GM23338 (cell line): Measurements from ENCODE around the gene IPO13. TPM values are rescaled to one million over a fixed set of nuclear protein-coding genes. Genes with fewer than 3 reads are reported as not detected.

Experiments used
- ATAC-seq: fragments of 200-7000 bp; cut with Tn5 transposase; 3 replicates; pipeline ENCODE4 v1.9.1; 2020
- DNase-seq: peaks from one replicate; pipeline ENCODE4 v3.0.0-alpha.2; 2015; ENCODE audit warnings: low spot score
- H2AFZ ChIP-seq: fragments of 200-600 bp; sonication (generic); 2 replicates; pipeline ENCODE4 v1.8.0; 2016; ENCODE audit warnings: antibody characterized with exemption, mild to moderate bottlenecking, moderate library complexity
- H3F3A ChIP-seq: fragments of 200-600 bp; sonication (generic); replicated peaks from 2 replicates; pipeline ENCODE4 v1.8.0; 2017; ENCODE audit warnings: antibody characterized with exemption, mixed run types, low read depth
- H3K27ac ChIP-seq: fragments of 200-600 bp; sonication (generic); 2 replicates; pipeline ENCODE4 v1.6.1; 2016; ENCODE audit warnings: low read depth
- H3K27me3 ChIP-seq: fragments of 200-600 bp; sonication (generic); 2 replicates; pipeline ENCODE4 v1.8.0; 2016; ENCODE audit warnings: mild to moderate bottlenecking, mixed run types, moderate library complexity; ENCODE audit not compliant: insufficient read depth
- H3K36me3 ChIP-seq: fragments of 200-600 bp; sonication (generic); 2 replicates; pipeline ENCODE4 v1.8.0; 2016; ENCODE audit warnings: mild to moderate bottlenecking; ENCODE audit not compliant: insufficient read depth
- H3K4me1 ChIP-seq: fragments of 200-600 bp; sonication (generic); 2 replicates; pipeline ENCODE4 v1.8.0; 2016; ENCODE audit warnings: mild to moderate bottlenecking, moderate library complexity; ENCODE audit not compliant: insufficient read depth
- H3K4me2 ChIP-seq: fragments of 200-600 bp; sonication (generic); 2 replicates; pipeline ENCODE4 v1.7.1; 2017; ENCODE audit warnings: mixed run types
- H3K4me3 ChIP-seq: fragments of 200-600 bp; sonication (generic); 2 replicates; pipeline ENCODE4 v1.6.1; 2016; ENCODE audit warnings: mixed run types
- H3K79me2 ChIP-seq: fragments of 200-600 bp; sonication (generic); replicated peaks from 2 replicates; pipeline ENCODE4 v1.8.0; 2017; ENCODE audit warnings: mild to moderate bottlenecking; ENCODE audit not compliant: insufficient read depth
- H3K9me2 ChIP-seq: fragments of 200-600 bp; sonication (generic); 2 replicates; pipeline ENCODE4 v1.8.0; 2017; ENCODE audit not compliant: insufficient read depth
- H4K20me1 ChIP-seq: fragments of 200-600 bp; sonication (generic); replicated peaks from 2 replicates; pipeline ENCODE4 v1.8.0; 2017; ENCODE audit warnings: mild to moderate bottlenecking; ENCODE audit not compliant: insufficient read depth
- H3K27ac Mint-ChIP-seq: 2 replicates; pipeline ENCODE4 v1.8.0; 2020; ENCODE audit warnings: inconsistent platforms, mild to moderate bottlenecking, moderate library complexity, mixed read lengths
- H3K27me3 Mint-ChIP-seq: 3 replicates; pipeline ENCODE4 v1.8.0; 2022; ENCODE audit warnings: low read depth, mild to moderate bottlenecking, moderate library complexity, mixed read lengths, inconsistent platforms; ENCODE audit not compliant: insufficient read depth, poor library complexity
- H3K36me3 Mint-ChIP-seq: 3 replicates; pipeline ENCODE4 v1.8.0; 2021; ENCODE audit warnings: low read depth, mild to moderate bottlenecking, inconsistent platforms, moderate library complexity, mixed read lengths
- H3K4me1 Mint-ChIP-seq: 3 replicates; pipeline ENCODE4 v1.8.0; 2020; ENCODE audit warnings: mild to moderate bottlenecking, inconsistent platforms, mixed read lengths
- H3K4me3 Mint-ChIP-seq: 3 replicates; pipeline ENCODE4 v1.8.0; 2021; ENCODE audit warnings: moderate library complexity, mild to moderate bottlenecking, inconsistent platforms, mixed read lengths
- H3K9me3 Mint-ChIP-seq: 3 replicates; pipeline ENCODE4 v1.8.0; 2020; ENCODE audit warnings: moderate library complexity, mild to moderate bottlenecking, inconsistent platforms, mixed read lengths
- CREB1 ChIP-seq: fragments of 250-450 bp; sonication (Bioruptor Pico); IDR thresholded peaks from 2 replicates; pipeline ENCODE4 v1.5.0; 2020; ENCODE audit warnings: low read depth, mild to moderate bottlenecking, moderate library complexity
- CTCF ChIP-seq, 2 experiments: fragments of 200-600 bp in 1 of 2; sonication (generic) in 1 of 2; conservative IDR thresholded peaks; 2 replicates each; pipeline versions ENCODE4 v1.5.1 to v1.6.1; 2016 to 2017; ENCODE audit warnings: antibody characterized with exemption in 2 of 2, low read depth in 2 of 2, mild to moderate bottlenecking in 2 of 2, moderate library complexity in 1 of 2
- ETS1 ChIP-seq: IDR thresholded peaks from 2 replicates; pipeline ENCODE4 v1.6.1; 2016; ENCODE audit warnings: antibody characterized with exemption
- EZH2 ChIP-seq: fragments of 200-600 bp; sonication (generic); IDR thresholded peaks from one replicate; pipeline ENCODE4 v1.8.0; 2017; ENCODE audit warnings: antibody characterized with exemption, mild to moderate bottlenecking, low read depth; ENCODE audit not compliant: unreplicated experiment
- EZH2phosphoT487 ChIP-seq: fragments of 200-600 bp; sonication (generic); IDR thresholded peaks from one replicate; pipeline ENCODE4 v1.8.1; 2018; ENCODE audit warnings: antibody characterized with exemption; ENCODE audit not compliant: unreplicated experiment
- JUNB ChIP-seq: IDR thresholded peaks from one replicate; pipeline ENCODE4 v1.6.1; 2016; ENCODE audit warnings: antibody characterized with exemption; ENCODE audit not compliant: unreplicated experiment
- NANOG ChIP-seq: IDR thresholded peaks from 2 replicates; pipeline ENCODE4 v1.6.1; 2016; ENCODE audit warnings: antibody characterized with exemption, borderline replicate concordance
- REST ChIP-seq: IDR thresholded peaks from one replicate; pipeline ENCODE4 v1.6.1; 2018; ENCODE audit warnings: antibody characterized with exemption; ENCODE audit not compliant: unreplicated experiment
- ZNF114 ChIP-seq: fragments of 250-450 bp; sonication (Bioruptor Pico); IDR thresholded peaks from 2 replicates; pipeline ENCODE4 v1.5.0; 2020; ENCODE audit warnings: mild to moderate bottlenecking, moderate library complexity
- ZNF331 ChIP-seq: fragments of 250-450 bp; sonication (Bioruptor Pico); IDR thresholded peaks from 2 replicates; pipeline ENCODE4 v1.5.0; 2020; ENCODE audit warnings: low read depth, mild to moderate bottlenecking, moderate library complexity
- ZNF462 ChIP-seq: fragments of 250-450 bp; sonication (Bioruptor Pico); IDR thresholded peaks from 2 replicates; pipeline ENCODE4 v1.5.0; 2020; ENCODE audit warnings: mild to moderate bottlenecking, moderate library complexity
- polyA plus RNA-seq: library from polyadenylated mRNA; unstranded; fragments of >200 nt; fragmentation: Nextera tagmentation; extraction: Ambion mirVana; gene quantifications from 2 replicates; pipeline ENCODE4 v1.2.1, GENCODE V29; 2016
- total RNA-seq: library from RNA; depleted of rRNA; stranded (reverse); fragments of >200 nt; shearing (Covaris generic); gene quantifications from 2 replicates; pipeline ENCODE4 v1.2.3, GENCODE V29; 2014

IPO13 gene
- total and polyA plus RNA-seq, 2 experiments from 2014 or later: 10.4 to 22.8 TPM

- TF ChIP-seq CTCF (conservative IDR thresholded peaks at IDR 0.05; ENCODE audit: low read depth in 2 of 2): no peak
- TF ChIP-seq REST: no peak
- TF ChIP-seq CREB1 (CRISPR knock-in tag): no peak
- TF ChIP-seq ZNF114 (CRISPR knock-in tag): no peak
- no peak for TF ChIP-seq EZH2phosphoT487
- TF ChIP-seq JUNB: no peak
- no peak for TF ChIP-seq NANOG
These were observed 17.1 kb downstream of the IPO13 start (continued) for GRCh38 chr1:43963890-43964289.

GRCh38 chr1:43965316-43965715, 18.6 kb downstream of the IPO13 start:
- no peak overlapping the region for H3K4me3 Mint-ChIP-seq
- H3K4me1 Mint-ChIP-seq: no peaks in the 10 kb centered on the region
- H4K20me1 ChIP-seq: no peaks in the 10 kb centered on the region; the same call in 1 of the 2 replicates
- H3K27me3 Mint-ChIP-seq: peaks cover 3% of the 10 kb centered on the region
- H3K4me1 ChIP-seq: 0 out of 2 replicates have a peak, but pooled peaks cover under 1% of the 10 kb centered on the region
- no peak overlapping the region for H3K27ac Mint-ChIP-seq
- peaks cover 3% of the 10 kb centered on the region; the same call in 1 of the 2 replicates for H3K79me2 ChIP-seq
- H3F3A ChIP-seq: no peaks in the 10 kb centered on the region
- peaks cover 4% of the 10 kb centered on the region; the same call in 2 of the 3 replicates for H3K36me3 Mint-ChIP-seq
- no peaks in the 10 kb centered on the region for H3K9me3 Mint-ChIP-seq
- no peaks in the 10 kb centered on the region for H3K27me3 ChIP-seq
- H3K4me3 ChIP-seq: no peak overlapping the region
- H3K9me2 ChIP-seq: no peaks in the 10 kb centered on the region
- no peak for ATAC-seq
- H3K4me2 ChIP-seq: no peak overlapping the region
- H2AFZ ChIP-seq: no peak overlapping the region
- no peak overlapping the region for H3K27ac ChIP-seq
- H3K36me3 ChIP-seq: no peaks in the 10 kb centered on the region
- no peak for DNase-seq
- no peak for TF ChIP-seq JUNB
- no peak for TF ChIP-seq EZH2
- TF ChIP-seq ZNF331 (CRISPR knock-in tag): no peak
- no peak for TF ChIP-seq ZNF462 (CRISPR knock-in tag)
- no peak for TF ChIP-seq EZH2phosphoT487
- TF ChIP-seq ETS1: no peak
